ENCODE data around the gene NEK6.
A peak's percentile ranks its signal among the peaks of the same experiment; 100 is the strongest.

NEK6 gene

GRCh38 chr9:124394167-124394566, 136.4 kb downstream of the NEK6 start:
- no peaks in the 10 kb centered on the region for H3K27me3 ChIP-seq
- no peak for TF ChIP-seq CTCF (IDR thresholded peaks at IDR 0.05; ENCODE audit: low read depth, low read length)
- no peak for DNase-seq
- peaks cover 6% of the 10 kb centered on the region for H3K36me3 ChIP-seq
- no peak overlapping the region for H3K4me3 ChIP-seq (ENCODE audit: low read depth, low read length)
- peaks cover 12% of the 10 kb centered on the region for H3K4me1 ChIP-seq
- no peaks in the 10 kb centered on the region for H3K9me3 ChIP-seq

- DNase-seq = no peak
- Histone ChIP-seq H3K4me3 (ENCODE audit: low read depth, low read length) (no peak overlapping the region), H3K36me3 (peaks cover 6% of the 10 kb centered on the region), H3K27me3 (no peaks in the 10 kb centered on the region), H3K9me3 (no peaks in the 10 kb centered on the region), H3K4me1 (peaks cover 12% of the 10 kb centered on the region)
- peak; percentile 28; the same call in 1 of the 2 replicates for TF ChIP-seq CTCF (IDR thresholded peaks at IDR 0.05; ENCODE audit: low read depth, low read length)
Observed at GRCh38 chr9:124394596-124394995, 136.8 kb downstream of the NEK6 start.

- no peaks in the 10 kb centered on the region for H3K27me3 ChIP-seq
- H3K4me1 ChIP-seq = peaks cover 11% of the 10 kb centered on the region
- no peak overlapping the region for H3K4me3 ChIP-seq (ENCODE audit: low read depth, low read length)
- H3K36me3 ChIP-seq = peaks cover 6% of the 10 kb centered on the region
- H3K9me3 ChIP-seq = no peaks in the 10 kb centered on the region
- no peak for DNase-seq
- TF ChIP-seq CTCF (IDR thresholded peaks at IDR 0.05; ENCODE audit: low read depth, low read length) = no peak
Observed at GRCh38 chr9:124395826-124396225, 138.1 kb downstream of the NEK6 start.

- H3K4me1 ChIP-seq = no peaks in the 10 kb centered on the region
- no peaks in the 10 kb centered on the region for H3K27me3 ChIP-seq
- no peak for DNase-seq
- peaks cover 26% of the 10 kb centered on the region for H3K36me3 ChIP-seq
- H3K4me3 ChIP-seq (ENCODE audit: low read depth, low read length) = no peak overlapping the region
- H3K9me3 ChIP-seq = no peaks in the 10 kb centered on the region
- TF ChIP-seq CTCF (IDR thresholded peaks at IDR 0.05; ENCODE audit: low read depth, low read length) = no peak
Observed at GRCh38 chr9:124398191-124398935, 140.6 kb downstream of the NEK6 start.

- TF ChIP-seq CTCF (IDR thresholded peaks at IDR 0.05; ENCODE audit: low read depth, low read length) = no peak
- H3K27me3 ChIP-seq = no peaks in the 10 kb centered on the region
- no peak overlapping the region for H3K4me3 ChIP-seq (ENCODE audit: low read depth, low read length)
- no peaks in the 10 kb centered on the region for H3K4me1 ChIP-seq
- DNase-seq = no peak
- H3K9me3 ChIP-seq = no peaks in the 10 kb centered on the region
- peaks cover 34% of the 10 kb centered on the region for H3K36me3 ChIP-seq
Observed at GRCh38 chr9:124399323-124399967, 141.7 kb downstream of the NEK6 start.

Data from BE2C (cell line).